ENCODE results near the gene TCN2. TPM values are rescaled to one million over a fixed set of nuclear protein-coding genes. Genes with fewer than 3 reads are reported as not detected.
A peak's percentile ranks its signal among the peaks of the same experiment; 100 is the strongest.

The TCN2 gene
- total RNA-seq, 1 donor from 2014 or later, result 14.5 TPM

DNA sequence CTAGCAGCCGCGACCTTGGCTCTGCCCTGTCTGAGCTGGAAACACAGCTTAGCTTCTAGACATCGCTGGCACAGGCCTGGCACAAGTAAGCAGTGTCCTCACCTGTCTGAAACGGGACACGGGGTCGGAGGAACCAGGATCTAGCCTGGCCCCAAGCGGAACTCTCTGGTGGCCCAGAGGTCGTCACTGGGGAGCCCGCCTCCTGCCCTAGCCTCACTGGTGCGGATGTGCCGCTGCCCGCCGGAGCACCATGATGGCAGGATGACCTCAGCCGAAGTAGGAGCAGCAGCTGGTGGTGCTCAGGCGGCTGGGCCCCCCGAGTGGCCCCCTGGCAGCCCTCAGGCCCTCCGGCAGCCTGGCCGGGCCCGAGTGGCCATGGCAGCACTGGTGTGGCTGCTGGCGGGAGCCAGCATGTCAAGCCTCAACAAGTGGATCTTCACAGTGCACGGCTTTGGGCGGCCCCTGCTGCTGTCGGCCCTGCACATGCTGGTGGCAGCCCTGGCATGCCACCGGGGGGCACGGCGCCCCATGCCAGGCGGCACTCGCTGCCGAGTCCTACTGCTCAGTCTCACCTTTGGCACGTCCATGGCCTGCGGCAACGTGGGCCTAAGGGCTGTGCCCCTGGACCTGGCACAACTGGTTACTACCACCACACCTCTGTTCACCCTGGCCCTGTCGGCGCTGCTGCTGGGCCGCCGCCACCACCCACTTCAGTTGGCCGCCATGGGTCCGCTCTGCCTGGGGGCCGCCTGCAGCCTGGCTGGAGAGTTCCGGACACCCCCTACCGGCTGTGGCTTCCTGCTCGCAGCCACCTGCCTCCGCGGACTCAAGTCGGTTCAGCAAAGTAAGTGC lies 29.5 kb downstream of the TCN2 start:
- TF ChIP-seq, protein P1, sequence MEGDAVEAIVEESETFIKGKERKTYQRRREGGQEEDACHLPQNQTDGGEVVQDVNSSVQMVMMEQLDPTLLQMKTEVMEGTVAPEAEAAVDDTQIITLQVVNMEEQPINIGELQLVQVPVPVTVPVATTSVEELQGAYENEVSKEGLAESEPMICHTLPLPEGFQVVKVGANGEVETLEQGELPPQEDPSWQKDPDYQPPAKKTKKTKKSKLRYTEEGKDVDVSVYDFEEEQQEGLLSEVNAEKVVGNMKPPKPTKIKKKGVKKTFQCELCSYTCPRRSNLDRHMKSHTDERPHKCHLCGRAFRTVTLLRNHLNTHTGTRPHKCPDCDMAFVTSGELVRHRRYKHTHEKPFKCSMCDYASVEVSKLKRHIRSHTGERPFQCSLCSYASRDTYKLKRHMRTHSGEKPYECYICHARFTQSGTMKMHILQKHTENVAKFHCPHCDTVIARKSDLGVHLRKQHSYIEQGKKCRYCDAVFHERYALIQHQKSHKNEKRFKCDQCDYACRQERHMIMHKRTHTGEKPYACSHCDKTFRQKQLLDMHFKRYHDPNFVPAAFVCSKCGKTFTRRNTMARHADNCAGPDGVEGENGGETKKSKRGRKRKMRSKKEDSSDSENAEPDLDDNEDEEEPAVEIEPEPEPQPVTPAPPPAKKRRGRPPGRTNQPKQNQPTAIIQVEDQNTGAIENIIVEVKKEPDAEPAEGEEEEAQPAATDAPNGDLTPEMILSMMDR (conservative IDR thresholded peaks at IDR 0.05), result no peak
- peak overlapping the region; percentile 70 for H3K27ac Mint-ChIP-seq
- no peak for DNase-seq (ENCODE audit: extremely low spot score, unreplicated experiment)
- H3K27me3 Mint-ChIP-seq, result no peaks in the 10 kb centered on the region
- H3K9me3 Mint-ChIP-seq, result no peaks in the 10 kb centered on the region
- peaks cover 13% of the 10 kb centered on the region for H3K4me1 Mint-ChIP-seq (ENCODE audit: unreplicated experiment)
- H3K36me3 Mint-ChIP-seq, result no peaks in the 10 kb centered on the region
- peak overlapping the region; percentile 87 for H3K4me3 Mint-ChIP-seq

DNA sequence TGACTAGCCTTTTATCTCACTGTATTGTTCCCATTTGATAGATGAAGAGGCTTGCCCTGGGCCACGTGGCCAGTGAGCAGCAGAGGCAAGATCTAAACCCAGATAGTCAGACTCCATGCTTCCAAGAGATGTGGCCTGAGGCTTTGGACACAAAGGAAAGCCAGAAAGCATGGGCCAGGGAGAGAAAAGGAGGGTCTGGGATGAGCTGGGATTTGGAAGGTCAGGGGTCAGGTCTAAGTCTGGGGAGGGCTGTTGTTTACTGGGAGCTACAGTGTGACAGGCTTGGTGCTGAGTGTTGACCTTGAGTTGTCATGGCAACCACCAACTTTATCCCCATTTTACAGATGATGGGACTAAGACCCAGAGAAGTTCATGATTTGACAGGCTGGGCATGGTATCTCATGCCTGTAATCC lies 30.7 kb downstream of the TCN2 start:
- Mint-ChIP-seq H3K4me3 (peak overlapping the region; percentile 59), H3K27ac (no peak overlapping the region), H3K27me3 (no peaks in the 10 kb centered on the region), H3K9me3 (no peaks in the 10 kb centered on the region), H3K36me3 (no peaks in the 10 kb centered on the region), H3K4me1 (ENCODE audit: unreplicated experiment) (peaks cover 13% of the 10 kb centered on the region)
- TF ChIP-seq, protein P1 (conservative IDR thresholded peaks at IDR 0.05), result no peak
- no peak for DNase-seq (ENCODE audit: extremely low spot score, unreplicated experiment)

DNA sequence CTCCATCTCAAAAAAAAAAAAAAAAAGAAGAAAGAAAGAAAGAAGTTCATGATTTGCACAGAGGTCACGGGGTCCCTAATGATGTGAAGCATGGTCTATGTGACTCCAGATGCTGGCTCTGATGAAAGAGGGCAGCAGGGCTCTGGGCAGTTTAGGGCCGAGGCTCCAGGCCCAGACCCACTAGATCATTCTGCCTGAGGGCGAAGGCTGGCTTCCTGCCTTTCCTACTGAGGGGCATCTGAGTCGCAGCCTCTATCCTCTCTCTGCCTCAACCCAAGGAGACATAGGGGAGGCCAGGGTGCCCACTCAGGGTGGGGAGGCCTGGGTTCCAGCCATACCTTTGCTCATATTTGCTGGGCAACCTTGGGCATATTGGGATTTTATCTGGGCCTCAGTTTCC lies 33.4 kb downstream of the TCN2 start:
- Mint-ChIP-seq H3K9me3 (no peaks in the 10 kb centered on the region), H3K4me1 (ENCODE audit: unreplicated experiment) (peaks cover 8% of the 10 kb centered on the region), H3K27me3 (no peaks in the 10 kb centered on the region), H3K4me3 (no peak overlapping the region), H3K27ac (no peak overlapping the region), H3K36me3 (no peaks in the 10 kb centered on the region)
- DNase-seq (ENCODE audit: extremely low spot score, unreplicated experiment), result no peak
- TF ChIP-seq, protein P1 (conservative IDR thresholded peaks at IDR 0.05), result no peak

DNA sequence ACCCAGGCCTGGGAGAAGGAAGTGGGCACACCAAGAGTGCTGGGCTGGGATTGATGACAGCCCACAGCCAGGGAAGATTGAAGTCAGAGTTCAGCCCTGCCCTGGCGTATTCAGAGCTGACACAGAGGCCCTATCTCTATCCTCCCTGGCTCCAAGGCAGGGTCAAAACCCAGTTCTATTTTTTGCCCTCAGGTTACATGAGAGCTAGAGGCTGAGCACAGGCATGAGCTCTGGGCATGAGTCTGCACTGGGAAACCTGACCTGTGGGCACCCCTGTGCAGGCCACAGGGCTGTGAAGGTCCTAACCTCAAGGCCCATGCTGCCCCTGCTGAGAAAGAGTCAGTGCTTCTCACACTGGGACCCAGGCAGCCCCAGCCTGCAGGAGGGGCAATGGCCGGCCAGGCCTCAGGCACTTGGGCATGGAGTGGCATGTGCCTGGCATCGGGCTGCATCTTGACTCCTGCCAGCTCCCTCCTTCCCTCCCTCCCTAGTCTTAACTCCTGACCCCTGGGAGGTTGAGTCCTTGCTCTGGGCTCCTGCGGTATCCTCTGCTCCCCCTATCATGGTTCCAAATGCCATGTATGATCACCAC lies 34.0 kb downstream of the TCN2 start:
- H3K27me3 Mint-ChIP-seq, result no peaks in the 10 kb centered on the region
- DNase-seq (ENCODE audit: extremely low spot score, unreplicated experiment), result no peak
- H3K4me3 Mint-ChIP-seq, result no peak overlapping the region
- H3K9me3 Mint-ChIP-seq, result no peaks in the 10 kb centered on the region
- H3K27ac Mint-ChIP-seq, result no peak overlapping the region
- H3K4me1 Mint-ChIP-seq (ENCODE audit: unreplicated experiment), result peaks cover 7% of the 10 kb centered on the region
- H3K36me3 Mint-ChIP-seq, result no peaks in the 10 kb centered on the region
- TF ChIP-seq, protein P1 (conservative IDR thresholded peaks at IDR 0.05), result no peak

DNA sequence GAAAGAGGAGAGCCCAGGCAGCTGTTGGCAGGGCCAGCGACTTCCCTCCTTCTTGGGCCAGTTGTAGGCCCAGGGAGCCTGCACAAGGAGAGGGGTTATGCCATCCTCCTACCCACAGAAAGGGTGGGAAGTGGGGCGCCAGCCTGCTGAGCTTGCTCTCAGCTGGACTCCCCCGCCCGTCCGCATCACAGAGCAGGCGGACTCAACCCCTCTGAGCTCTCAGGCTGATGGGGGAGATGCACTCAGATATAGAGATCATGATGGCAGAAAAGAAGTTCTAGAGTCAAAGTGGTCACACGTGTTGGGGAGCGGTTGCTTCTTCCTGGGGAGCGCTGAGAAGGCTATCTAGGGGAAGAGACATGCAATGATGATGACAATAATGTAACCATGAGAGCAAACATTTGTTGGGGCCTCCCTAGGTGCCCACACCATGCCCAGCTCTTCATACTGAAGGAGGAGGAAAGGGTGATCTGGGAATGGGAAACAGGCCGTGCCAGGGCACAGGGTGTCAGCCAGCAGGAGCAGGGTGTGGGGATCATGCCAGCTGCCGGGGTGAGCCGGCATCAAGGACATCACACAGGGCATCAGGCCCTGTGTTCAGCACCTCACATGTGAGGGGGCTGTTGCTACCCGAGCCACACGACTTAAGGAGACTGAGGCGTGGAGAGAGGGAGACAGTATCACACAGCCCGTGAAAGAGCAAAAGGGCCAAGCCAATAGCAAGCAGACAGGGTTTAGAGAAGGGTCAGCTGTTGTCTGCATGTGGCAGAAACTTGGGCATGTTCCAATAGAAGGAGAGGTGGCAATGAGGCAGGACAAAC lies 36.3 kb downstream of the TCN2 start:
- Mint-ChIP-seq H3K27me3 (no peaks in the 10 kb centered on the region), H3K9me3 (no peaks in the 10 kb centered on the region), H3K4me1 (ENCODE audit: unreplicated experiment) (no peaks in the 10 kb centered on the region), H3K4me3 (no peak overlapping the region), H3K27ac (peak overlapping the region; percentile 59), H3K36me3 (no peaks in the 10 kb centered on the region)
- TF ChIP-seq, protein P1 (conservative IDR thresholded peaks at IDR 0.05), result no peak
- no peak for DNase-seq (ENCODE audit: extremely low spot score, unreplicated experiment)
